GM18519 (cell line): ENCODE results near the gene XPO6.
A peak's percentile ranks its signal among the peaks of the same experiment; 100 is the strongest.
"Not testable (repeated sequence)": the region's sequence is repeated elsewhere in the genome, so short reads cannot be mapped to it uniquely, and the experiment has no call there.

ENCODE experiments used
- ATAC-seq: cut with Tn5 transposase; IDR thresholded peaks from one replicate; pipeline ENCODE4 v1.9.1; 2021; ENCODE audit warnings: mild to moderate bottlenecking, moderate library complexity; ENCODE audit not compliant: unreplicated experiment, low FRiP score

Gene XPO6

DNA sequence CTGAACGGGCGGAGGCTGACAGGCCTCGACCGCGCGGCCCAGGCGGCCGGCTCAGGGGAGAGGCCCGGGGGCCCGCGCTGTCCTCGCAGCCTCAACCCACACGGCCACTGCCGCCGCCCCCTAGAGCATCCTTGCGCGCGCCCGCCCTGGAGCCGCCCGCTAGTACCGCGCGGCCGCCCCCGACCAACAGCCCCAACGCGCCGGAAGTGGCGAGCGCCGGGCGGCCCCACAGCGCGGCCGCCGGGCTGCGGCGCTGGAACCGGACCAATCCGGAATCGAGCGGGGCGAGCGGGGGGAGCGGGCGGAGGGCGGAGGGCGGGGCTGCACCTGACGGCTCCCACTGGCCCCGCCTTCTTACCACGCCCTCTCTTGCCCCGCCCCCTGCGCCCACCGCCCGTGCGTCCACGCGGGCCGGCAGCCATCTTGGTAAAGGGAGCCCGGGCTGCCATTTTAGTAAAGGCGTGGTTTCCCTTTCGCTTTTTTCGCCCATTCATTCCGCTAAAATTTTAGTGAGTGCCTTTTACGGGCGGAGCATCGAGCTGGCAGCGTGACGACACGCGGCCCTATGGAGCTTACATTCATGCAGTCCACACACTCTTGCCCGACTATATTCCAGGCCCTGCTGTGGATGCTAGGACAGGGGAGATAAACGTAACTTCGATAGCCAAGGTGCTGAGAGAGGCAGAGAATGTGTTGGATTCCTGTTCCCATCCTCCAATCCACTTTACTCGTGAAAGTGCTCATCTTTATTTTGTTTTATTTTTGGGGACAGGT, at the start of gene XPO6:
XPO6 (minus strand) TSS at position 208 of the 774 bp plus-strand sequence. CDS start 597 bp downstream, outside the sequence.
- ATAC-seq: peak; percentile 72

- ATAC-seq: no peak
These were observed 48.4 kb upstream of the XPO6 start for GRCh38 chr16:28260193-28260592.

GRCh38 chr16:28259781-28260150, 48.0 kb upstream of the XPO6 start:
- ATAC-seq: no peak

DNA sequence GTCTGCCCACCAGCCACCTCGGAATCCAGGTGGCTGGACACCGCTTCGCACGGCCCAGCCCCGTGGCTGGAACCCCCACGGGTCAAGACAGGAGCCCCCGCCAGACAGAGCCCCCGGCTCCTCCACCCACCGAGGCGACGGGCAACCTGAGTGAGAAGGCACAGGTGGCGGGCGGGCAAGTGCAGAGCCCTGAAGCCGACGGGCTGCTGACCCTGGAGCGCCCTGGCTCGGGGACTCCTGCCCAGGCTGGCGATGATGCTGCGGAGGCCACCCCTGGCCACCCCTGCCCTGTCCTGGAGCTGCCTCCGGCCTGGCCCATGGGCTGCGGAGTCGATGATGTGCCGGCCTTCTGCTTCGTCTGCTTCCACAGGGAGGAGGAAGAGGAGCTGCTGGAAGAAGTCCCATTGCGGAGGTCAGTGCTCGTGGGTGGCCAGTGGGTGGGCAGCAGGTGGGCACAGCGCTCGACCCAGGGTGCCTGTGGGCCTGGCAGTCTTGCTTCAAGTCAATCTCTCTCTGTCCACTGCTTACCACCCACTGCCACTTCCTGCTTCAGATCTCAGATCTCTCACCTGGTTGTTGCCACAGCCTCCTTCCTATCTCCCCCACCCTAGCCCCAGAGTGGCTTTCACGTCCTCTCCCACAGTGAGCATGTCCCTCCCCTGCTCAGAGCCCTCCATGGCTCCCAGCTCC, 47.5 kb upstream of the XPO6 start:
- ATAC-seq: no peak

- ATAC-seq: no peak
These were observed 46.8 kb upstream of the XPO6 start for GRCh38 chr16:28258567-28258966.

DNA sequence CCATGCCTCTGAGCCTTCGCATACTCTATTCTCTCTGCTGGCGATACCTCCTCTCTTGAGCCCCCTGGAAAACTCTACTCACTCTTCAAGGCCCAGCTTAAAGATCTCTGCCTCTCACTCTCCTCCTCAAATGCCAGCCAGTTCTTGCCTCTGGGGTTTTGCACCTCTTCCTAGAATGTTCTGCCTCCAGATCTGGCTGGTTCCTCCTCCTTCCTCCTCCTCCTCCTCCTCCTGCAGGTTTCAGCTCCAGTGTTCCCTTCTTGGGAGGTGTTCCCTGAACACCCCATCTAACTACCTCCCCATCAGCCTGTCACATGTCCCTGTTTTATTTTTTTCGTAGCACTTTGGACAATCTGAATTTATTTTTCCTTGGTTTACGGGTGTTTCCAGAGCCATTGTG, 45.5 kb upstream of the XPO6 start:
- ATAC-seq: no peak

DNA sequence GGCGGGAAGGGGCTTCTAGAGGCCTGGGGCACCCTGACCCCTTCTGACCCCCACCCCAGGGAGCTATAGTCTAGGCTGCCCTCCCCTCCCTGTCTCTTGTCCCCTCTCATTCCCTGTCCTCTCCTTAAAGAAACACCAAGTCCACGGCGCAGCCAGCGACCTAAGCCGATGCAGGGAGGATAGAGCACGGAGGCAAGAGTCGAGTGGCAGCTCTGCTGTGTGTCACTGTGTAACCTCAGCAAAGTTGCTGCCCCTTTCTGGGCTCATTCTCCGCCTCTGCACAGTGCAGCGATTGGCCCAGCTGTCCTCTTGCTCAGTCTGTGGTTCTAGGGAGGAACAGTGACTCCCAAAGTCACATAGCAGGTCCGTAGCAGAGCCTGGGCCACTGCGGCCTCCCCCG, 44.1 kb upstream of the XPO6 start:
- no peak for ATAC-seq

- ATAC-seq: no peak
These were observed 42.4 kb upstream of the XPO6 start for GRCh38 chr16:28254158-28254557.

DNA sequence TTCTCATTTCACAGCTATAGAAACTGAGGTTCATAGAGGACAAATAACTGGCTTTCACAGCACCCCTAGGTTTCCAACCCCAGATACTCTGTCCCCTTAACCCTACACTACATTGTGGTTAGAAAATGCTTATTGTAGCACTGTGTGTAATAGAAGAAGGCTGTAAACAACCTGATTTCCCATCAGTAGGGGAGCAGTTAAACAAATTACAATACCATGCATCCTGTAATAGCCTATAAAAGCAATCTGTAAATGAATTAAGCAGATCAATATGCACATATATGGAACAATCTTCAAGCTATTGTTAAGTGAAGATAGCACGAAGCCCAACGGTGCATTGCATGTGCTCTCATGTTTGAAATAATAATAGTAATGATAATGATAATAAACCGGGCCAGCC, 39.2 kb upstream of the XPO6 start:
- no peak for ATAC-seq

- not testable (repeated sequence) for ATAC-seq
These were observed 37.7 kb upstream of the XPO6 start for GRCh38 chr16:28249483-28249882.

DNA sequence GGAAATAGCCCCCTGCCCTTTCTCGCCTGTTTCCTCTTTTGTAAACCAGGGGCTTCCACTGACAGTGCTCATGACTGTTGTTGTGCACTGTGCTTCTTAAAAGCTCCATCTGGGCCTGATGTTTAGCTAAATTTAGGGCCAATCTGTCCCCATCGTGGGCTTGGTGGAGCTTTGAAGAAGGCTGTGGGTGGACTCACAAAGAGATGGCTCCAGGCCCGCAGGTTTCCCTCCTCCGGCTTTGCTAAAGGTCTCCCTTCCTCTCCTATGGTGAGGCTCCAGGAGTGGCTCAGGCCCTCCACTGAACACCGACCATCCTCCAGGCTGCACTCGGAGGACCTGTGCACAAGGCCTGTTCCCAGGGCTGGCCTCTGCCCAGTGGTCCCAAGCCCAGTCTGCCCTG, 30.2 kb upstream of the XPO6 start:
- no peak for ATAC-seq

GRCh38 chr16:28237754-28238357, 26.1 kb upstream of the XPO6 start:
- ATAC-seq: no peak

- no peak for ATAC-seq
These were observed 20.0 kb upstream of the XPO6 start for GRCh38 chr16:28231763-28232162.

DNA sequence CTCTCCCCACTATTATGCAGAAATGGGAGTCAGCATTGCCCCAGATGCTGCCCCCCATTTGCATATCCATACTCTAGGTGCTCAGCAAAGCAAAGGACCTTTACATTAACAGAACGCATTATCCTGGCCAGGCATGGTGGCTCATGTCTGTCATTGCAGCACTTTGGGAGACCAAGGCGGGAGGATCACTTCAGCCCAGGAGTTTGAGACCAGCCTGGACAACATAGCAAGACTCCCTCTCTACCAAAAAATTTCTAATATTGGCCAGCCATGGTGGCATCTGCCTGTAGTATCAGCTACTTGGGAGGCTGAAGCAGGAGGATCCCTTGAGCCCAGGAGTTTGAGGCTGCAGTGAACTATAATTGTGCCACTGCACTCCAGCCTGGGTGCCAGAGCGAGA, 12.1 kb upstream of the XPO6 start:
- not testable (repeated sequence) for ATAC-seq

- not testable (repeated sequence) for ATAC-seq
These were observed 8.0 kb upstream of the XPO6 start for GRCh38 chr16:28219777-28220176.

DNA sequence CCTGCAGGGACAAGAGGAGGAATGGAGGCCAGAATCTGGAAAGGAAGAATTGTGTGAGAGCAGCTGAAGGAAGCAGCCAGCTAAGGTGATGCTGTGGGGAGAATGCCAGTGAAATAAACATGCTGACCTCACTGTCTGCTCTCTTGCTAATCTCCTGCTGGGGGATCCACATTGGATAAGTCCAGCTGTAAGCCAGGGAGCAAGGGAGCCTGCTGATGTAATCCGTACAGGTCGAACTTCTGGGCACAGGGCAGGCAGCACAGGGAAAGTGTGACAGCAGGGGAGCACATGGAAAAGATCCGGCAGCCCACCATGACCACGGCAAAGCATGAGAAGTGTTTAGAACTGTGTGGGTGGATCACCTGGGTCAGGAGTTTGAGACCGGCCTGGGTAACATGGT, 7.5 kb upstream of the XPO6 start:
- ATAC-seq: no peak

DNA sequence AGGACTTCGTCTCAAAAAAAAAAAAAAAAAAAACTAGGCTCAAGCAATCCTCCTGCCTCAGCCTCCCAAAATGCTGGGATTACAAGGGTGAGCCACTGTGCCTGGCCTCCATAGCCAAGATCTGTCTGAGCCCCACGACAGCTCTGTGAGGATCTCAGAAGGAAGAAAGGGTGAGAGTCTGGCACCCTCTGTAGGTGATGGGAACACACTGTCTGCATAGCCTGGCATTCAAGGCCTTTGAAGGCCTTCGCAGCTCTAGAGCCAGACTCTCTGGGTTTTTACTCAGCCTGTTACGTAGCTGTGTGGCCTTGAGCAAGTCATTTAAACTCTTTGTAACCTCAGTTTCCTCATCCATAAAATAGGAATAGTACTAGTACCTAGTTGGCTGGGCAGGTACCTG, 6.3 kb upstream of the XPO6 start:
- ATAC-seq: no peak

- ATAC-seq: no peak
These were observed 5.6 kb upstream of the XPO6 start for GRCh38 chr16:28217326-28217725.

DNA sequence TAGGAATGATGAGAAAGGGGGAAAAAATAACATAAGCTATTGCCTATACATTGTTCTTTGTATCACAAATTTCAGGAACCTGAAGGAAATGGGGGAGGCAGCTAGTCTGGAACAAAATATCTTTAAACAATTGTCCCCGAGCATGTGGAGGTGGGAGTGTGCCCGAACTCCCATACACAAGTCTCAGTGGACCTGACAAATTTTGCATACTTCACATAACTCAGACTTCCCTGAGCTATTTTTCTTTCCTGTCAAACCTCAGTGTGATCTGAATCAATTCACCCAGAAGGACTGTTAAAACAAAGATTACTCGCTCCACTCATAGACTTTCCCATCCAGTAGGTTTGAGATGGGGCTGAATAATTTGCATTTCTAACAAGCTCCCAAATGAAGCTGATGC, 1.6 kb upstream of the XPO6 start:
- no peak for ATAC-seq

DNA sequence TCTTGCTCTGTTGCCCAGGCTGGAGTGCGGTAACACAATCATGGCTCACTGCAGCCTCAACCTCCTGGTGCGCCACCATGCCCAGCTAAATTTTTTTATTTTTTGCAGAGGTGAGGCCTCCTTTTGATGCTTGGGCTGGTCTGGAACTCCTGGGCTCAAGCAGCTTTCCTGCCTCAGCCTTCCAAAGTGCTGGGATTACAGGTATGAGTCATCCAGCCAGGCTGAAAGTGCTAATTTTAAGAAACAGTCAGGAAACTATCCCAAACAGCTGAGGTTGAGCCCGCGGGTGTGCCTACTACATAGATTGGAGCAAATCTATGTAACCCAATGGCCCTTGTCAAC, 738 bp upstream of the XPO6 start:
- no peak for ATAC-seq

GRCh38 chr16:28210979-28211588, 681 bp downstream of the XPO6 start:
- ATAC-seq: no peak
